Sciatic nerve (tissue), 2 donors: ENCODE measurements around the gene AGBL1. TPM values are rescaled to one million over a fixed set of nuclear protein-coding genes. Genes with fewer than 3 reads are reported as not detected.
"Not testable (repeated sequence)": the region's sequence is repeated elsewhere in the genome, so short reads cannot be mapped to it uniquely, and the experiment has no call there.

Experiments used
- ATAC-seq: fragments of 200-7000 bp; cut with Tn5 transposase; one replicate; pipeline ENCODE4 v1.9.1; 2020; ENCODE audit warnings: mild to moderate bottlenecking, moderate library complexity
- DNase-seq: peaks from one replicate; pipeline ENCODE4 v3.0.0-alpha.2; 2020; ENCODE audit warnings: low spot score
- intact Hi-C: fragments of 100-400 bp; cut with DNase I; formaldehyde crosslinking; loops from one replicate; pipeline ENCODE4 v1.14.2; 2022
- total RNA-seq: library from RNA; stranded (reverse); fragmentation: NEBNext Ultra II Directional; extraction: Animal tissue kit (Norgen Biotek cat#: 25700); gene quantifications from one replicate; pipeline ENCODE4 v1.2.1, GENCODE V29; 2021
- donor health status: DM: no; HTN: no; CAD: no.
- donor health status: DM: no; HTN: no; CAD: no.

Gene AGBL1
- total RNA-seq, 1 donor from 2014 or later = 0.49 TPM

GRCh38 chr15:86425746-86426145 is 346.1 kb downstream of the AGBL1 start:
- intact Hi-C loops = no loop called here
- ATAC-seq (no peak), DNase-seq (no peak)

DNA sequence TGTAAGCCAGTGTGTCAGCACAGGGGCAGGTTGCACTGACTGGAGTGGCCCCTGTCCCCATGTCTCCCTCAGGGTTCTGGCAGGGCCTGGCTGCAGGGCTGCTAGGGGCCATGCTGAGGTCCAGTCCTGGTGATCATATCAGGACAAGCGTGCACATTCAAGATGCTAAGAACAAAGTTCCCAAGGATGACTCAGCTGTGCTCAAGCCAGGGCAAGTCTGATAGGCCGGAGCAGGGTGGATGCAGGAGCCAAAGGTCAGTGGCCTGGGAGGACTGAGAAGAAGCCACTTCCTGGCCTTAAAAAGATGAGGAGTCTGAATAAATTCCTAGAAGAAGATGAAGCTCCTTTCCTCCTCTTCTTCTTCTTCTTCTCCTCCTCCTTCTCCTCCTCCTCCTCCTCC is 353.2 kb downstream of the AGBL1 start:
- no peak for DNase-seq
- no peak for ATAC-seq
- intact Hi-C loops = no loop called here

GRCh38 chr15:86433983-86434382 is 354.3 kb downstream of the AGBL1 start:
- intact Hi-C loops = no loop called here
- ATAC-seq = no peak

GRCh38 chr15:86439614-86440013 is 359.9 kb downstream of the AGBL1 start:
- intact Hi-C loops = no loop called here
- DNase-seq (no peak), ATAC-seq (no peak)

More at GRCh38 chr15:86433983-86434382, 354.3 kb downstream of the AGBL1 start:
- no peak for DNase-seq

DNA sequence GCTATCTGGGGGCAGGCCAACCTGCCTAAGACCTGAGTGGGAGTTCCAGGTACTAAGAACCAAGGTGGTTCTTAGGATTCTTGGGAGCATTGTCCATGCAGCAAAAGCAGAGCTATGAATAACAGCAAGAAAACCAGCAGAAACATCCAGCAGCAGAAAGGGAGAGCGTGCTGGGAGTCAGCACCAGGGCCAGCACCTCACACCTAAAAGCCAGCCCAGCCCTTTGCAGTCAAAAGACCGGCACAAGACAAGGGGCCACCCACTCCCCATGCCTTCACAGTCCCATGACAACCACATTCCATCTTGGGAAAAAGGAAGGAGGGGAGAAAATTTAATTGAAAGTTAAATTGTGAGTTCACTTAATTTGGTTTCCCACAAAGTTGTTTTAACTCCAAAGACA is 364.9 kb downstream of the AGBL1 start:
- ATAC-seq (no peak), DNase-seq (no peak)
- intact Hi-C loops = no loop called here

DNA sequence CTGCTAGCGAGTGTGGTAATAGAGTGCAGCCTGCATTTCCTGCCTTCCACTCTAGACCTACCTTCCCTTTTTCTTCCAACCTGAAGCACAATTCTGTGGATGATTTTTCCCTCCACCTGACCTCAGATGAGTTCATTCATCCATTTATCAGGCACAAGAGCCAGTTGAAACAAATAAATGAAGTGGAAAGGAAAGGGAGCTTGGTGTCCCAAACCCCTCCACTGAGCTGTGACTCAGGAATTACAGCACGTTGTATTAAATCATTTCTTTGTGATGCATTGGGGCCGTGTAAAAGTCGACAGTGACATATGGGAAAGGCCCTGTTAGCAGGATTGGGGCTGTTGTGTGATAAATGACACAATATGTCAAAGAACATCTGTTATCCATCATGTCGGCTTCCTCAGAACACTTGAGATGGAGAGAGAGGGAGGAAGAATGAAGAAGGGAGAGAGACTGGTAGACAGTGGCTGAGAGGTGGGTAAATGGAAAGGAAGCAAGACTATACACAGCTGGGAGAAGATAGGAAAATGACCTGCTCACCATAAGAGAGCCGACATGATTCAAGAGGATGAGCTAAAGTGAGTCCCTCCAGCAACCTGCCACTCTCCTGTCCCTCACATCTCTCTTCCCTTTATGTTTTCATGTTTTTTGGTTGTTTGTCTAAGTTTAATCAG is 366.0 kb downstream of the AGBL1 start:
- no peak for ATAC-seq
- intact Hi-C loops = no loop called here

DNA sequence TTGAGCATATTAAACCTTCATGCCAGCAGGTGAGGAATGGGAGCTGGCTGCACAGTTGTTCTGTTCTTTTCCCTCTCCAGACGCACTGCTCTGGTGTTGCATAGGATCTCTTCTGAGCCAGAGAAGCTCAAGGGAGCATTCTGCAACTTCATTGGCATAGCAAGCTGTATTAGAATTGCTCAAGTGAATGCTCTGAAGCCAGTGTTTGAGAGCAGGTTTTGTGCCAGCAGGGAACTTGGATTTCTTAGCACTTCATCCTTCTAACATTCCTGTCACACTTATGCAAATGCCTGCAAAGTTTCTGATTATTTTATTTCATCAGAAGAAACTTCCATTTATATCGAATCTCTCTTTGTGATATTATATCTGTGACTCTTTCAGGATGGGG is 366.6 kb downstream of the AGBL1 start:
- intact Hi-C loops = no loop called here
- ATAC-seq (no peak), DNase-seq (no peak)

More for the DNA sequence above, 366.0 kb downstream of the AGBL1 start:
- DNase-seq = no peak

DNA sequence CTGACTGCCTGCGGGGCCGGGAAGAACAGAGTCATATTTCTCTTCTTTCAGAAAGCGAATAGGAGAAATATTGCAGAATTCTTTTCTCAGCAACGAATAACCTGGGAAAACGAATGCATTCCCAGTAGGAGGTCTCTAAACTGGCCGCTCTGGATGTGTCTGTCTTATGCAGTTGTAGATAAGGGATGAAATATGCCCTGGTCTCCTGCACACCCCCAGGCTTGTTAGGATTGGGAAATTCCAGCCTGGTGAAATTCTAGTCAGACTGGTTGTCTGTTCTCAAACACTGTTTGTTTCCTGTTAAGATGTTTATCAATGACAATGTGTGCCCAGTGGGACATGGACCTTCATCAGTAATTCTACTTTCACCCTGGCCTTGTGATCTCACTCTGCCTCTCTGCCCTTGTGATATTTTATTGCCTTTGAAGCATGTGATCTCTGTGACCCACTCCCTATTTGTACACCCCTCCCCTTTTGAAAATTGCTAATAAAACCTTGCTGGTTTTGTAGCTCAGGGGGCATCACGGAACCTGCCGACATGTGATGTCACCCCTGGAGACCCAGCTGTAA is 385.9 kb downstream of the AGBL1 start:
- DNase-seq, ATAC-seq, intact Hi-C loops: not testable (repeated sequence)

- no peak for DNase-seq
- intact Hi-C loops = no loop called here
- no peak for ATAC-seq
Measured at GRCh38 chr15:86481720-86482119, 402.0 kb downstream of the AGBL1 start.

GRCh38 chr15:86483936-86484335 is 404.3 kb downstream of the AGBL1 start:
- no peak for DNase-seq
- no peak for ATAC-seq
- intact Hi-C loops = no loop called here

DNA sequence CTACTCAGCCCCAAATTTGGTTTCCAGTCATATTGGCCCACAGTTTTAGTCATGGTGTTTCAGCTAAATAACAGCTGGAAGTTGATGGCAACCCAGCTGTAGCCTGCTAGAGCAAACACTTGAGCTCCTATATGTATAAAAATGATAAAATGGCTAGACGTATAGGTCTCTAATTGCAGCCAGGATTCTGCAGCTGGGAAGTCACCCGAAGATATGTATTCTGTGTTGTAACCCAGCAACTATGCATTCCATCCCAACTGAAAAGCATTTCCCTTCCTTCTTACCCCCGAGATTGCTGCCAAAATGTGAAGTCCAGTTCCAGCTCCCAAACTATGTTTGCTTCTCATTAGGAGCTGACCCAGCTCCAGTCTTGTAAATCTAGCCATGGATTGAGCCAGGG is 408.4 kb downstream of the AGBL1 start:
- no peak for ATAC-seq
- DNase-seq = no peak
- intact Hi-C loops = no loop called here

DNA sequence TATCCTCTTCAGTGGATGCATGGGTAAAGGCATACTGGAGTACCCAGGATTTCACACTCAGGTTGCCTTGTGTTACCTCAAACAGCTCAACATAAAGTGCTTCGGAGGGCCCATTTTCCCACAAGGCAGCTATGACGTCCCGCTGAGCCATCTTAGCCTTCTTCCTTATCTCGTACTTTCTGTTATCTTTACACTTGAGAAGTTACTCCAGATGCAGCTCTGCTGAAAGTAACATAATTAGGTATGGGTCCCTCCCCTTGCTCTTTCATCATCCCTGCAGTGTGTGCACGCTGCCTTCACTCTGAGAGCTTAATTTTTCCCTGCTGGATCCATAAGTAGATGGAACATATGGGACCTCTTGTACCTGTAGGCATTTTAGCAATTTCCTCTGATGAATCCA is 410.3 kb downstream of the AGBL1 start:
- intact Hi-C loops = no loop called here
- ATAC-seq (no peak), DNase-seq (no peak)

DNA sequence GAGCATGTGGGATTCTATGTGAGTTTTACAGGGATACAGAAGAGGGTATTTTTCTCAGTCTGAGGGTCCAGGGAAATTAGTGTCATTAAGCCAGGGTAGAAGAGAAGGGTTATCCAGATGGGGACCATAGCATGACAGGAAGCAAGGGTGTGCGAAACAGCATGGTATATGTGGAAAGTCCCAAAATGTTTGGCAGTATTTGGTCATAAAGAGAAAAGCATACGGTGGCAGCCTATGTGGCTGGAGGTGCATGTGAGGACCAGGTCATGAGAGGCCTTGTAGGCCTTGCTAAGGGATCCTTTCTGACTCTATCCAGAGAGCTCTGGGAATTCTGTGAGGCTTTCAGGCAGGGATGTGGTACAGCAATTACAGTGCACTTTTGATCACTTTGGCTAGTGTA is 411.4 kb downstream of the AGBL1 start:
- intact Hi-C loops = no loop called here
- no peak for DNase-seq
- no peak for ATAC-seq

DNA sequence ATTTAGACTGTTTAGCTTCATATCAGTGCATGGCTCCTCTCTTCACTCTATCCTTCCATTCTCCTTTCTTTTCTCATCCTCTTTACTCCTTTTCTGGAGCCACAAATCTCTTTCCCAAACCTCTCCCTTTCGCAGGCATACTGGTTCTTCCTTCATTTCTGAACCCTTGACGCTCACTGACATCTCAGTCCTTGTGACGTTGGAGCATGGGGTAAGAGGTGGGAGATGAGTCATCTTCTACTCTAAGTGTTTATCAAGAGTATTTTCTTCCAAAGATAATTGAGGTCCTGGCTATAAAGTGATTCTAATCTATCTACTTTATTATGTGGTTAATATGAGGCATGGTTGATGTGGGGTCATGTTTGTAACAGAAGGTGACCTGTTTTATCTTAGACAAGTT is 414.2 kb downstream of the AGBL1 start:
- no peak for ATAC-seq
- DNase-seq = no peak
- intact Hi-C loops = no loop called here

GRCh38 chr15:86494475-86494874 is 414.8 kb downstream of the AGBL1 start:
- DNase-seq (no peak), ATAC-seq (no peak)
- intact Hi-C loops = no loop called here

- ATAC-seq (no peak), DNase-seq (no peak)
- intact Hi-C loops = no loop called here
Measured at GRCh38 chr15:86502301-86502700, 422.6 kb downstream of the AGBL1 start.

DNA sequence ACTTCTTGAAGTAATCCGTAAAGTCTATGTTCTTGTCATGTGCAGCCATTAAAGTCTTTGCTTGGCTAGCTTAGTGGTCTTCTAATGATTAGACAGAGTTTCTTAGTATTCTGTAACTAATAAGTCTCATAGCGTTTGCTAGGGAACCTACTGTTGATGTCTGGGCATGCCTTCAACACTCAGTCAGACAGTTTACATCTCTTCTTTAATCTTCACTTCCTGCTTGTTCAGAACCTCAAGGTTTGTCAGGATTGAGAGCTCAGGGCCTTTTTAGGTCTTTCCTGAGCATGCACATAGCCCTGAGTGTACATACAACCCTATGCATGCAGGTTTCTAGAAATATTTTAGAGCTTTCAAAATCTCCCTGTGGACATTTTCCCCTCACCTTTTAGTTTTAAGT is 426.3 kb downstream of the AGBL1 start:
- no peak for DNase-seq
- intact Hi-C loops = no loop called here
- ATAC-seq = no peak

DNA sequence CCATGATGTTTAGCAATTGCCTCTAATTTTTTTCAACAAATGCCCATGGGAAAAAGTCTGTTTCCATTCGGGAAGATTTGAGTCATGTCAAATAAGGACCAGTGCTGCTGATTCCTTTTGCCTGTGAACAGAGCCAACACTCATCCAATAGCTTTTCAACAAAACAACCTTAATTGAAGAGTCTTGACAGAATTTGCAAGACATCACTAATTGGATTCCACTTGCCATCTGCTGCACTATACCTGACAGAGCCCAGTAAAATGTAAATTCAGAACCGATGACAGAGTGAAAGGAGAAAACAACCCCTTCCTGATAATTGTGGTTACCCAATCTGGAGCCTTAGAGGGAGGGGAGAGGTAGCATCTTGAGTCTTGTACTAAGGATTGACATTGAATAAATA is 426.7 kb downstream of the AGBL1 start:
- DNase-seq (no peak), ATAC-seq (no peak)
- intact Hi-C loops = no loop called here

DNA sequence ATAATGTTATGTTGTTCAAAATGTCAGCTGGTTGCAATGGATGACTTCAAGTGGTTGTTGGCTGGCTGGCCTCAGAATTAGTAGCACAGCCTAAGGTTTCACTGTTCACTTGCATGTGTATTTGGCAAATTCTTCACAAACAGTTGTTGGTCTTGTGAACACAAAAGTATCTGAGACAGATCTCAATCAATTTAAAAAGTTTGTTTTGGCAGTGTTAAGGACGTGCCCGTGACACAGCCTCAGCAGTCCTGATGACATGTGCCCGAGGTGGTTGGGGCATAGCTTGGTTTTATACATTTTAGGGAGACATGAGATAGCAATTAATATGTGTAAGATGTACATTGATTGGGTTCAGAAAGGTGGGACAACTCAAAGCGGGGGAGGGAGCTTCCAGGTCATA is 436.0 kb downstream of the AGBL1 start:
- no peak for DNase-seq
- no peak for ATAC-seq
- intact Hi-C loops = no loop called here

GRCh38 chr15:86522721-86523120 is 443.1 kb downstream of the AGBL1 start:
- ATAC-seq (no peak), DNase-seq (no peak)
- intact Hi-C loops = no loop called here
